ENCODE measurements around the gene SASH3. TPM values are rescaled to one million over a fixed set of nuclear protein-coding genes. Genes with fewer than 3 reads are reported as not detected.

The SASH3 gene
- total and polyA plus RNA-seq, 2 donors (not counting 1 experiment from before 2014, with no cell fraction given), result 224 to 240 TPM

DNA sequence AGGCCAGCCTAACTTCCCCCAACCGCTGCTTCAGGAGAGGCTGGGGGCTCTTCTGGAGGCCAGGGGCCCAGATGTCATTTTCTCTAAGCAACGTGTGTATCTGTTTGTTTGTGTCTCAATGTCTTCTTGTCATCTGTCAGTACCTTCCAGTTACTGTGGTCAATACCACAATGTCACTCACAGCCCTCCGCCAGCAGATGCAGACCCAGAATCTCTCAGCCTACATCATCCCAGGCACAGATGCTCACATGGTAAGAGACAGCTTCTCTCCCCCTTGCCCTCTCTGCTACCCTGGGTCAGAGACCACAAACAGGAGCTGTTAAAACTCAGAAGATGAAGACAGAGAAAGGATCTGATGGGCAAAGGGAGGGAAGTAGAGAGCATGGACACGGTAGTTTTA is 35.9 kb upstream of the SASH3 start:
- H3K27ac Mint-ChIP-seq, result no peak overlapping the region
- H3K9me3 ChIP-seq (ENCODE audit: control extremely low read depth in 1 of 3, control insufficient read depth in 2 of 3, insufficient read depth in 1 of 3, low read length in 2 of 3), result no peaks in the 10 kb centered on the region
- H2AFZ ChIP-seq (ENCODE audit: insufficient read depth, low read depth, low read length, poor library complexity, severe bottlenecking), result no peak overlapping the region
- no peaks in the 10 kb centered on the region for H4K20me1 ChIP-seq (ENCODE audit: control insufficient read depth, insufficient read depth, low read length, poor library complexity, severe bottlenecking)
- H3K4me3 Mint-ChIP-seq, result no peak overlapping the region
- no peak overlapping the region for H3K4me3 ChIP-seq (ENCODE audit: control extremely low read depth in 1 of 5, extremely low read depth in 1 of 5, insufficient read depth in 1 of 5, low read depth in 2 of 5, low read length in 4 of 5)
- H3K27ac ChIP-seq (ENCODE audit: low read length in 2 of 2), result no peak overlapping the region
- WGBS (ENCODE audit: insufficient coverage), result no CpG with 5 or more reads among the region's 4 CpGs
- ATAC-seq (ENCODE audit: low read depth), result no peak
- CTCF ChIA-PET, result interaction anchor here (1.4 kb wide), 1 partner anchor 12 kb away, joined by 4 read pairs; no protein-coding TSS in a partner anchor
- POLR2A ChIA-PET, result no interaction called here
- no peak for DNase-seq
- intact Hi-C loops (cut with micrococcal nuclease), result no loop called here
- TF ChIP-seq EZH2 (IDR thresholded peaks at IDR 0.05; ENCODE audit: borderline replicate concordance, insufficient read depth, low read depth, low read length, poor library complexity, severe bottlenecking), result no peak
- TF ChIP-seq, protein P1, sequence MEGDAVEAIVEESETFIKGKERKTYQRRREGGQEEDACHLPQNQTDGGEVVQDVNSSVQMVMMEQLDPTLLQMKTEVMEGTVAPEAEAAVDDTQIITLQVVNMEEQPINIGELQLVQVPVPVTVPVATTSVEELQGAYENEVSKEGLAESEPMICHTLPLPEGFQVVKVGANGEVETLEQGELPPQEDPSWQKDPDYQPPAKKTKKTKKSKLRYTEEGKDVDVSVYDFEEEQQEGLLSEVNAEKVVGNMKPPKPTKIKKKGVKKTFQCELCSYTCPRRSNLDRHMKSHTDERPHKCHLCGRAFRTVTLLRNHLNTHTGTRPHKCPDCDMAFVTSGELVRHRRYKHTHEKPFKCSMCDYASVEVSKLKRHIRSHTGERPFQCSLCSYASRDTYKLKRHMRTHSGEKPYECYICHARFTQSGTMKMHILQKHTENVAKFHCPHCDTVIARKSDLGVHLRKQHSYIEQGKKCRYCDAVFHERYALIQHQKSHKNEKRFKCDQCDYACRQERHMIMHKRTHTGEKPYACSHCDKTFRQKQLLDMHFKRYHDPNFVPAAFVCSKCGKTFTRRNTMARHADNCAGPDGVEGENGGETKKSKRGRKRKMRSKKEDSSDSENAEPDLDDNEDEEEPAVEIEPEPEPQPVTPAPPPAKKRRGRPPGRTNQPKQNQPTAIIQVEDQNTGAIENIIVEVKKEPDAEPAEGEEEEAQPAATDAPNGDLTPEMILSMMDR (IDR thresholded peaks at IDR 0.05), result no peak
- no peak overlapping the region for H3K4me2 ChIP-seq (replicated peaks; ENCODE audit: low read depth, low read length, poor library complexity, severe bottlenecking)
- no peaks in the 10 kb centered on the region for H3K27me3 Mint-ChIP-seq
- H3K4me1 Mint-ChIP-seq, result peaks cover 10% of the 10 kb centered on the region
- H3K36me3 ChIP-seq (replicated peaks in 1 of 2; ENCODE audit: control extremely low read depth in 1 of 2, control insufficient read depth in 1 of 2, extremely low read depth in 1 of 2, insufficient read depth in 2 of 2, low read length in 1 of 2), result no peaks in the 10 kb centered on the region
- H3K27me3 ChIP-seq (replicated peaks in 1 of 4; ENCODE audit: control extremely low read depth in 1 of 4, control insufficient read depth in 3 of 4, insufficient read depth in 4 of 4, low read length in 3 of 4), result no peaks in the 10 kb centered on the region
- no peak overlapping the region for H3K9ac ChIP-seq (ENCODE audit: low read length)
- no peaks in the 10 kb centered on the region for H3K9me3 Mint-ChIP-seq (ENCODE audit: insufficient read depth)
- no peaks in the 10 kb centered on the region for H3K79me2 ChIP-seq (ENCODE audit: control insufficient read depth, insufficient read depth, low read length)
- peaks cover 8 to 10% of the 10 kb centered on the region in 2 donors for H3K4me1 ChIP-seq (ENCODE audit: control insufficient read depth in 2 of 2, insufficient read depth in 2 of 2, low read length in 2 of 2)

DNA sequence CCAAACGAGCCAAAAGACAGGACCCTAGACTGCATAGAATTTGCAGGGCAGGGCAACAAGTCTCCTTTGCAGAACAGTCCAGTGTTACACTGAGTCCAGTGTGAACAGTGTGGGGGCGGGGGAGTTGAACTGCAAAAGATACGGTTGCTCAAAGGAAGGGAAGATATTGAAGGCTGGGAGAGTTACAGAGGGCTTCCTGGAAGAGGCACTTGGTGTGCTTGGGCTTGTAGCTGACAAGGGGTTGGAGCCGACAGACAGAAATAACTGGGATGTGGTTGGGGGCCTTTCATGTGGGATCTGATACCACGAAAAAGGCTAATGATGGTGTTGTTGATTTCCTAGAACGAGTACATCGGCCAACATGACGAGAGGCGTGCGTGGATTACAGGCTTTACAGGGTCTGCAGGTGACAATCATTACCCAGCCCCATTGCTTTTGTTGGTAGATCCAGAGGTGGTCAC is 34.9 kb upstream of the SASH3 start:
- Histone ChIP-seq H3K9ac (ENCODE audit: low read length) (no peak overlapping the region), H3K27ac (ENCODE audit: low read length in 2 of 2) (no peak overlapping the region), H4K20me1 (ENCODE audit: control insufficient read depth, insufficient read depth, low read length, poor library complexity, severe bottlenecking) (no peaks in the 10 kb centered on the region), H3K79me2 (ENCODE audit: control insufficient read depth, insufficient read depth, low read length) (no peaks in the 10 kb centered on the region), H3K4me3 (ENCODE audit: control extremely low read depth in 1 of 5, extremely low read depth in 1 of 5, insufficient read depth in 1 of 5, low read depth in 2 of 5, low read length in 4 of 5) (no peak overlapping the region), H3K36me3 (replicated peaks in 1 of 2; ENCODE audit: control extremely low read depth in 1 of 2, control insufficient read depth in 1 of 2, extremely low read depth in 1 of 2, insufficient read depth in 2 of 2, low read length in 1 of 2) (no peaks in the 10 kb centered on the region), H3K9me3 (ENCODE audit: control extremely low read depth in 1 of 3, control insufficient read depth in 2 of 3, insufficient read depth in 1 of 3, low read length in 2 of 3) (no peaks in the 10 kb centered on the region), H3K27me3 (replicated peaks in 1 of 4; ENCODE audit: control extremely low read depth in 1 of 4, control insufficient read depth in 3 of 4, insufficient read depth in 4 of 4, low read length in 3 of 4) (no peaks in the 10 kb centered on the region), H2AFZ (ENCODE audit: insufficient read depth, low read depth, low read length, poor library complexity, severe bottlenecking) (no peak overlapping the region), H3K4me2 (replicated peaks; ENCODE audit: low read depth, low read length, poor library complexity, severe bottlenecking) (no peak overlapping the region), H3K4me1 (ENCODE audit: control insufficient read depth in 2 of 2, insufficient read depth in 2 of 2, low read length in 2 of 2) (peaks cover 8 to 10% of the 10 kb centered on the region in 2 donors)
- CTCF ChIA-PET, result no interaction called here
- Mint-ChIP-seq H3K9me3 (ENCODE audit: insufficient read depth) (no peaks in the 10 kb centered on the region), H3K4me1 (peaks cover 10% of the 10 kb centered on the region), H3K4me3 (no peak overlapping the region), H3K27ac (no peak overlapping the region), H3K27me3 (no peaks in the 10 kb centered on the region)
- intact Hi-C loops (cut with micrococcal nuclease), result no loop called here
- DNase-seq, result no peak
- WGBS (ENCODE audit: insufficient coverage), result 66% methylated on average over 8 of the region's 10 CpGs
- no peak for ATAC-seq (ENCODE audit: low read depth)
- POLR2A ChIA-PET, result no interaction called here
- TF ChIP-seq, protein P1 (IDR thresholded peaks at IDR 0.05), result no peak
- no peak for TF ChIP-seq EZH2 (IDR thresholded peaks at IDR 0.05; ENCODE audit: borderline replicate concordance, insufficient read depth, low read depth, low read length, poor library complexity, severe bottlenecking)
